Measurements from ENCODE around the gene ZNF697. TPM values are rescaled to one million over a fixed set of nuclear protein-coding genes. Genes with fewer than 3 reads are reported as not detected.
A peak's percentile ranks its signal among the peaks of the same experiment; 100 is the strongest.
"Not testable (repeated sequence)": the region's sequence is repeated elsewhere in the genome, so short reads cannot be mapped to it uniquely, and the experiment has no call there.

ZNF697 gene
- 10.7 TPM for polyA plus RNA-seq (2013, experiment 1 of 2; ENCODE audit: insufficient read length)
- 10.2 TPM for polyA plus RNA-seq (2013, experiment 2 of 2; ENCODE audit: insufficient read length)

DNA sequence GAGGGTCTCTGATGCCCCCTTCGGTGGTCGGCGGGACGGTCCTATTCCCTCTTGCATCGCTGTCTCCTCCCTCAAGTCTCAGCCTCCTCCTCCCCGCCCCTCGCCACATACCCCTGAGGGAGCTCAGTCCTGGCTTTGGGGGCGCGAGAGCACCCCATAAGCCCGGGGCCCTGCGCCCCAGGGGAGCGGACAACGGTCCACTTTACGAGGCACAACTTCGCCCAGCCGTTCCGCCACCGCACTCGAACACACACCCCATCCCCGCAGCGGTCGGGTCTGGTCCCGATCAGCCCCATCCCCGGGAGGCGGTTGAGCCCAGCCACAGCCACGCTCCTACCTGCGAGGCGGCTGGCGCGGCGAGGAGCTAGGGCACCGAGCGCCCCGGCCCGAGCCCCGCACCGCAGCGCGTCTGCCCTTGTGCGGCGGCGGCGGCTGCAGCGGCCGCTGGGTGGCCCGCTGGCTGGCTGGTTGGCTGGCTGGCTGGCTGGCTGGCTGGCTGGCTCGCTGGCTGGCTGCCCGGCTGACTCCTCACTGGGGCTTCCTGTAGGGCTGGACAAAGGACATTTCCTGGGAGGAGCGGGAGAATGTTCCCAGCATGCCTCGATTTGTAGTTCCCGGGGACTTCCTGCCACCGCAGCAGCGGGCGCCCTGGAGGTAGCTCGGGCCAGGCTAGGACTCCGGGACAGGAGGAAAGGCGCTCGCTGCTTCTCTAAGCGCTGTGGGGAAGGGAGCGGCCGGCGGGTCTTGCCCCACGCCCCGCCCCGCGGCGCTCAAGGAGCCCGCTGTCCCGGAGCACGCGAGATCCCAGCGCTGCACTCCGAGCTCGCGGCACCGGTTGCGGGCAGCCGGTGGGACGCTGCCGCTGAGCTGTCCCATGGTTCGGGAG is at the start of gene ZNF697:
TSS of gene ZNF697 (minus strand) at position 533 of the 886 bp plus-strand sequence. CDS start 22,166 bp downstream, outside the sequence.
- DNase-seq = peak; percentile 98

DNA sequence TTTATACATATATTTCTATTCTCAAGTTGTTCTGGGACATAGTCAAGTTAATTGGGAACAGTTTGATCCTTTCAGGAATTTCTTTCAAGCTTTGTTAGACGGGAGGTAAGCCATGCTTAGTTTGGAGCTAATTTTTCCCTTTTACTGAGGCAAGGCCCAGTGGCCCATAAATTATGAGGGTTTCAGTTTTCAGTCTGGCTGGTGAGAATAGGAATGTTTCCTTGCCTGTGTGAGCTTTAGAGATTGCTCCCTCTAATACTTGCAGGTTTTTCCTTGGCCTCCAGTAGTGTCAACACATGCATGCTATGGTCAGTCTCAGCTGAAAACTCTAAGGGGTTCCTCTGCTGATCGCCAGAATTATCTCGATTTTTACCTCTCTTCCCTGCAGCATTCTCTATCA is 49.5 kb upstream of the ZNF697 start:
- DNase-seq = no peak

DNA sequence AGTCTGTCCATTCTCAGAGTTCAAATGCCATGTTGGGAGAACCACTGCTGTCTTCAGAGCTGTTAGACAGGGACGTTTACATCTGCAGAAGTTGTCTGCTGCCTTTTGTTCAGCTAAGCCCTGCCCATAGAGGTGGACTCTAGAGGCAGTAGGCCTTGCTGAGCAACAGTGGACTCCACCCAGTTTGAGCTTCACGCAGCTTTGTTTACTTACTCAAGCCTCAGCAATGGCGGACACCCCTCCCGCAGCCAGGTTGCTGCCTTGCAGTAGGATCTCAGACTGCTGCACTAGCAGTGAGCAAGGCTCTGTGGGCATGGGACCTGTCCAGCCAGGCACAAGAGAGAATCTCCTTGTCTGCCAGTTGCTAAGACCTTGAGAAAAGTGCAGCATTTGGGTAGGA is 48.8 kb upstream of the ZNF697 start:
- not testable (repeated sequence) for DNase-seq

DNA sequence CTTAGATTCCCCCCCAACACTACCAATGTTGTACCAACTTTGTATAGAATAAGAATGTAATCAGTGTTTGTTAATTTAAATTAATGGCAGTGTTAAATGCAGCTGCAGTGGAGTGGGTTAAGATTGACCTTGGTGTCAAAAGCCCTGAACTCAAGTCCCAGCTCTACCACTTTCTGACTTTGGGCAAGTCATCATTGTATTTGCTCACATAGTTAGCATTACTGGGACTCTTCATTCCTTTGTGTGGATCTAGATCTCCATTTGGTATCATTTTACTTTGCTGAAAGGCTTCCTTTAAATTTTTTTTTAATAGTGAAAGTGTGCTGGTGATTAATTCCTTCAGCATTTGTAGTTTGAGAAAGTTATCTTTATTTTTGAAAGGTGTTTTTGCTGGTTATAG is 41.4 kb upstream of the ZNF697 start:
- no peak for DNase-seq

DNA sequence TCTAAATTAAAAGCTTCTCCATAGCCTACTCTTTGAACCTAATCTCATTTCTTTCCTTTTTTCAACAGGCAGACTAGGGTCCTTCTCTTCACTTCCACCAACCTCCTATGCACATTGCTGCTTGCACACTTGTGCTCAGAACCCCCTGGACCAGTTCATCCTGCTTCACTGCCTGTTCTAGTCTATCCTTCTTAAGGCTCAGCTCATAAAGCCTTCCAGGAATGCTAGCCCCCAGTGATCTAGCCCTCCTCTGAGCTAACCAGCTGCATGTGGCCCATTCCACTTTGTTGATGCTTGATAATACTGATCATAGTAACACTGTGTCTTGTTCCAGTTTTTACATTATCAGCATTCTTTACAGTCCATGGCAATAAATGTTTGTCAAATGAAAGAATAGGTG is 40.7 kb upstream of the ZNF697 start:
- no peak for DNase-seq

DNA sequence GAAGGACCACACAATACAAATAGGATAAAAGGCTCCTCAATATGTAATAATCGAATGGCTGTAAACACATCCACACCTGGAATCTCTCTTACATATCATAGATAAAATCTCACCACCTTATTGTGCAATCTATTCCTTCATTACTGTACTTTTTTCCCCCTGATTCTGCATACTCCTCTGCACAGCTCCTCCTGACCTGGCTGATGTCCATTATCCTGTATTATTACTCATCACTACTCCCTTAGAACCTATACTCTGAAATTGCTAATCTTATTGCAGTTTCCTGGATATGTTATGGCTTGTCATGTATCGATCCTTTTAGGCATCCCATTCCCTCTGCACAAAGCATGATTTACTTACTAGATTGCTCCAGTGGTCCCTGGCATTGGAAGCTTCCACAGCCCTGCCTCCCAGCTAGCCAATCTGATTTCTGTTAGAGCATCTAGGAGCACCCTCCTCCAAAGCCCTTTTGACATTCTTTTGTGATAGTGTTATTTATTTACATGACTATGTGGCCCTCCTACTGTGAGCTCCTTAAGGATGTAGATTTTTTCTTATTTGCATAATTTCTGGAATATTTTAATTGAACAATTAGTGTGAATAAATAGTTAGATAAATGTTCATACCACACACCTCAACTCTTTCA is 39.5 kb upstream of the ZNF697 start:
- DNase-seq = peak; percentile 27

DNA sequence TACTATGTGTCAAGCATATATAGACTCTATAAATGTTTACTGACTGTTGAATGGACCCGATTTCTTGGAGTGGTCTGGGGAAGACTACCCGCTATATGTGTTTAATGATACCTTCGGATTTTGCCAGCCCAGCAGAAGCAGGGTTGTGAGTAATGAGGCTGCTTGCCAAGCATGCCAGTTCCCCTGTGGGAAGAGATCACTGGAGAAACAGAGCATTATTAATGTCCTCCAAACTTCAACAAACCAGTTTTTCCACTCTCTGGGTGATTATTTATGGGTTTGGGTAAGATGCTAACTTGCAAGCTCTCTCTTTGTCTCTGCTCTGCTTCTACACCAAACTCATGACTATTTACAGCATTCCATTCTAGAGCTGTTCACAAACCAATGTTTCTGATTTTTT is 38.6 kb upstream of the ZNF697 start:
- no peak for DNase-seq

DNA sequence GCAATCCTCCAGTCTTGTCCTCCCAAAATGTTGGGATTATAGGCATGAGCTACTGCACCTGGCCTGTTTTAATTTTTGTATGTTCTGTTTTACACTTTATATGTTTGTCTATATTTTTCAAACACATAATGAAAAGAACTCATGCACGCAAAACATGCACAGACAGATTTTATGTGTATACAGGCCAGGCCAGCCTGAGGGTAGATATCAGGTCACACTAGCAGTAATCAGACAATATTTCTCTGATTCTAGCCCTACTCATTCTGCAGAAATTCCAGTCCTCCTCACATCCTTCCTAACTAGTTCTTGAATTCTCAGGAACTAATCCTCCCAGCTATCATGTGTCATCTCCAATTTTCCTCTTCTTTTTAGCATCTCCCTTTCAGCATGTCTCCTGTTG is 35.8 kb upstream of the ZNF697 start:
- no peak for DNase-seq

DNA sequence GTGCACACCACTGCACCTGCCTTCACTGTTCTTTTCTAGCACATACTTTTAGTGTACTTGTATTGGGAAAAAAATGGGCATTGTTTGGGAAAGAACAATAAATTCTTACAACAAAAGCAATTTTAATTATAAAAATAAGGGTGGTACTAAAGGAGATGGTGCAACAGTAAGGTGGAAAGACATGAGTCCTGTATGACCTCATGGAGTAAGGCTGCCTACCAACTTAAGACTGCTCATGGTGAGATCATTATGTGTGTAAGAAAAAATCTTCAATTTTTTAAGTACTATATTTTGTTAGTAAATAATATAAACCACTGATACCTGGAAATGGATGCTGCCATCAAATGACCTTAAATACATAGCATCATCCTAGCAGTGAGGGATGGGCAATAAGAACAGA is 34.1 kb upstream of the ZNF697 start:
- DNase-seq = no peak

DNA sequence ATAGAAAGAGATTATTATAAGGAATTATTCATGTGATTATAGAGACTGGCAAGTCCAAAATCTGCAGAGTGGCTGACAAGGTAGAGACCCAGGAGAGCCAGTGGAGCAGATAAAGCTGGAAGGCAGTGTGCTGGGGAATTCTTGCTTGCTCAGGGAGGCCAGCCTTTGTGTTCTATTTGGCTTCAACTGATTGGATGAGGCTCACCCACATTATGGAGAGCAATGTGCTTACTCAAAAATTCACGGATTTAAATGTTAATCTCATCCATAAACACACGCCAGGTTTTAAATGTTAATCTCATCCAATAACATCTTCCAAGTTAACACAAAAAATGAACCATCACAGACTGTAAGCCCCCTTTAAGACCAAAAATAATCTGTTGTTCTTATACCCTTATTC is 33.5 kb upstream of the ZNF697 start:
- DNase-seq = no peak

DNA sequence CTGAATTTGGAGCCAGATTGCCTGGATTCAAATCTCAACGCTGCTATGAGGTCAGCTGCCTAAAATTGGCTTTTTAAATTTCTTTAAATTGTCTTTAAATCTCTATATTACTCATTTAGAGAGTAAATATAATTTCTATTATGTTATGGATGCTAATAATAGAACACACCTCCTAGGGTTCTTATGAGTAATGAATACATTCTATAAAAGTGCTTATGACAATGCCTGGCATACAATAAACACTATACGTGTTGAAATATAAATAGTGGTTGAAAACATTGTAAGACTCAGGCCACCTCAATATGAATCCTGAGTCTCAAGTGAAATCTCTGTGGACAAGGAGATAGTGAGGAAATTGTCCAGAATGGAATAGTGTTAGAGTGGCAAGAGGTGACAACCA is 32.7 kb upstream of the ZNF697 start:
- no peak for DNase-seq

DNA sequence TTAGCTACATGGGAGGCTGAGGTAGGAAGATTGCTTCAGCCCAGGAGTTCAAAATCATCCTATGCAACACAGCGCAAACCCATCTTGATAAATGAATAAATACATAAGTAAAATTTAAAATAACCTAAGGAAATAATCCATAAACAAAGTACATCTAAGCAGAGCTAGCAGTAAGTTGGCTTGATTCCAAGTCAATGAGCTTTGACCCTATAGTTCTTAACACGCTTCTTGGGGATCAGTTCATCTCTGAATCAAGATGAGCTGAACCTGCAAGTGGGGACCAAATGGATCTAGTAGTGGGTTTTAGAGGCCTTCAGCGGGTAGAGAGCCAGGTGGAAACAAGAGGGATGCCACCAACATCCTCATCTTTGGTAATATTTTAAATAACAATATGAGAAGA is 32.1 kb upstream of the ZNF697 start:
- no peak for DNase-seq

DNA sequence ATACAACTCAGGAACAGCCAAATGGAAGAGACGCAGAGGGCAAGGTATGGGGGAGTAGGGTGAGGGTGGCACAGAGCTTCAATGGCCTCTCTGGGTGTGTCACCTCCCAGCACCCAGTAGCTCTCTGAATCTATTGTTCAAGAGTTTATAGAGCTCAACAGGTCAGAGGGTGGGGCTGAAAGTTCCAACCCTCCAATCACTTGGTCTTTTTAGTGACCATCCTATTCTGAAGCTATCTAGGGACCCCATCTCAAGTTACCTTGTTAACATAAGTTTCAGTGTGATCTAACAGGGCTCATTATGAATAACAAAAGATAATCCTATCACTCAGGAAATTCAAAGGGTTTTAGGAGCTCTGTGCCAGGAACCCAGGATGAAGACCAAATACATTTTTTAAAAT is 31.2 kb upstream of the ZNF697 start:
- no peak for DNase-seq

DNA sequence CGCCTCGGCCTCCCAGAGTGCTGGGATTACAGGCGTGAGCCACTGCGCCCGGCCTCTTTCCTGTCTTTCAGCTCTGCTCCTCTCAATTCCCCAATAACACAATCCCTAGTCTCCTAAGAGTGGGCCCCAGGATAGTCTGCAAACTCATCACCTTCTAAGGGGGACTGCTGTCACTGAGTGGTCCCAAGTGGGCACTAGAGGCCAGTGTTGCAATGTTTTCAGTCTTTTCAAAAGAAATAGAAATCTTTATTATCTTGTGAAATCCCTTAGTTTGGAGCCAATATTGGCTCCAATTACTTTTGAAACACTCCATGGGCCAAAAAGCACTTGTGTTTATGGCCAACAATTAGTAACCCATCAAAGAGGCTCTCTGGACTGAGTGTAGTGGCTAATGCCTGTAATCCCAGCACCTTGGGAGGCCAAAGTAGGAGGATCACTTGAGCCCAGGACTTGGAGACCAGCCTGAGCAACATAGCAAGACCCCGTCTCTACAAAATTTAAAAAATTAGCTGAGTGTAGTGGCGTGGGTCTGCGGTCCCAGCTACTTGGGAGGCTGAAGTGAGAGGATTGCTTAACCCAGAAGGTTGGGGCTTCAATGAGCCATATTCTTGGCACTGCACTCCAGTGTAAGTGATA is 28.6 kb upstream of the ZNF697 start:
- no peak for DNase-seq

DNA sequence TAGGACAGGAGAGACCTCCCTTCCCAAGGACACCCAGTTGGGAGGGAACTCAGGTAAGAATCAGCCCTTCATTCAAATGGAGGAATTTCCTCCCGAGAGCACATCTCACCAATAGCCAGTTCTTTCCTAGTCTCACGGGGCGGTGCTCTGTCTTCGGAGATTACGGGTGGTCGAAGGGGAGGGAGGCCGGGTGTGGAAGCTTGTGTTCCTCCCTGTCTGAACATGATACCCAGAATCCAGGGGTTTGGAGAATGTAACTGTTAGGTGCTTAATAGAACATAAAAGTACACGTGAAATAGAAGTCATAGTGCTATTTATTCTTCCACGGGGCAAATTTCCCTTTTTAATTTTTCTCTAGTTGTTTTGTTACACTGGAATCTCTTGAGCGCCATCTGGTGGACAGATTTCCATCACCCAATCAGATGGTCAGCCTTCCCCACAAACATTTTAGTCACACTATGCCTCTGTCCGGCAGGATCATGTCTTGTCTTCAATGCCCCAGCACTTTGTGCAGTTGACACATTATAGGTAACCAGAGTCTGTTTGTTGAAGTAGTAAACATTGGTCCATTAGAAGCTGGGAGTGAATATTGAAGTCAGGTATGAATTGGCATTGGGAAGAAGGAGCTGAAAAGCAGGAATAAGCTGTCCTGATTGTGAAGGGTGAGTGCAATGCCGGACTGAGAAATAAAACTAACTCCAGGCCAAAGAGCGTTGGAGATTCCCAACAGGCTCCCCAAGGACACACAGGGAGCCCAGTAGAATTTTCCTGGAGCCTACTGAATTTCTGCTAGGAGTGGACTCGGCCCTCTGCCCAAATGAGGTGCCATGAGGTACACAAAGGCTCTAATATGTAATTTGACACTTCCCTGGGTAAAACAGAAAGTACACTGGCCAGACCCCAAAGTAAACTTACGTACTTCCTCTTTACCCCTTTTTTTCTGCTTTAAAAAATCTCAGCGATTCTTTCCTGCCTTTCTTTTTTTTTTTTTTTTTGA is 27.6 kb upstream of the ZNF697 start:
- DNase-seq = peak; percentile 77

DNA sequence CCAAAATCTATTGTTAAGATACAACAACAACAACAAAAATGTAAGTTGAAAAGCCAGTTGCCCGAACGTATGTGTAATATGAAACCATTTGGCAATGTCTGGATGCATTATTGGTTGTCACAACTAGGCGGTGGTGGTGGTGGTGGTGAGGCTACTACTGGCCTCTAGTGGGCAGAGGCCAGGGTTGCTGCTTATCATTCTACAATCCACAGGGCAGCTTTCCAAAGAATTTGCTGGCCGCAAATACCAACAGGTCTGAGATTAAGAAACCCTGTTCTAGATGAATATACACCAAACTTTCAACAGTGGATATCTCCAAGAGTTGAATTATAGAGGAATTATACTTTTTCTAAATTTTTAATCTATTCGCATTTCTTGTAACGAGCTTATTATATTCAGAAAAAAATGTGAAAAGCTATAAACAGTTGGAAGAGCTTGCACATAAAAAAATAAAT is 26.8 kb upstream of the ZNF697 start:
- DNase-seq = peak; percentile 92

DNA sequence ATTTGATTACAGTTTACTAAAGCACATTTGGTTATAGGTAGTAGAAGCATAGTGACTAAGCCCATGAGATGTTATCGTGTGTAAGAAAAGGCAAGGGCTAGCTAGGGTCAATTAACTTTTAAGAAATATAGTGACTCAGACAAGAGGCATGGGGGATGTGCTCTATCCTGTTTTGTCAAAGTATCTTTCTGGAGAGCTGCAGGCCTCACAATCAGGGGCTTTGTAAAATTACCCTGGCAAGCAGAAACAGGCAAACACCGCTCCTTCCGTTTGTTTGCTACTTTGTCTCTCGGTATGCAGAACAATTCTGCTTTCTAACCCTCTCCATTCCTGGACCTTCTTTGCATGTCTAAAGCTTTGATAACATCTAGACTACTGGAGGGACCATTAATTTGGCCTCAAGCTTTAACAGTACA is 26.1 kb upstream of the ZNF697 start:
- peak; percentile 60 for DNase-seq

DNA sequence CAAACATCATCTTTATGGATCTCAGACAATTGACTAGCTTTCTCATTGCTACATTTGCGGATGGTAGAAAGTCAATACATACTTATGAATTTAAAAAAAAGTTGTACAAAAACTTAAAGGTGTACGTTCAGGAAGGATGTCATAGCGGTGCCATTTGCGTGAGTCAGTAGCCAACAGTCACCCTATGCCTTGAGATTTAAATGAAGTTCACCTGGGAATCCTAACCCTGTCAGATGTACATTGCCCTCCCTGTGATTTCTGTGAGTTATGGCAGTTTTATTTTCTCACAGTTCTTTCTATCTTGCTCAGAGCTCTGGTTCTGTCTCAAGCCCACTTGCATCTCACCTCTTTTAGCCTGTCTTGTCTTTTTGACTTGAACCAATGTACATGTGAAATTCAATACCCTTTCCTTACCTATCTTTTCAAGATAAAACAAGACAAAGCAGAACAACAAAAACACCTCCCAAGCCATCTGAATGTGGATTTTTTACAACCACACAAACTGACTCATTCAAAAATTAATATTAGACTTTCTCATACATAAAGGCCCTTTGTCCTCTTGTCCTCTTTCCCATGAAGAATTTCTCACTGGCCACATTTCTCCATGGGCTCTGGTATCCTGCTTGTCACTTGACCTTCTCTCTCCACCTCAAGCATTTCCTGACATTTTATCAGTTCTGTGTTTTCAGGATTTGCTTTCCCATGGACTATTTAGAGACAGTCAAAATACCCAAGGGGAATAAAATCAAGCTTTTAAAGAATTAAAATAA is 25.3 kb upstream of the ZNF697 start:
- DNase-seq = no peak

DNA sequence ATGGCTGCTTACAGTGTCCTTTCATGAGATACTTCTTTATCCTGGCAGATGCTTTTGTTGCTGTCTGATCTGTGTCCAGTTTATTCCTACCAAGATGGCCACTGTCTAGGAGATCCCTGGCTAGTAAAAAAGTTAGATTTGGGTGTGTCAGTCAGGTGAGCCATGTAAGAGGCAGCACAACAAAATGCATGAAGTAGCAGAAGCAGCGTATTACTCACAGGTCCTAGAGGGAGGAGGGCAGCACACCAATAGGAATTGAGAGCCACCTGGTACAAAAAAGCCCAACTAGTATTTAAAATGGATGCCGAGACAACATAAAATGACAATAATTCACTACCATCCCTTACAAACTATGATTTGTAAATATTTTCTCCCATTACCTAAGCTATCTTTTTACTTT is 22.8 kb upstream of the ZNF697 start:
- no peak for DNase-seq

DNA sequence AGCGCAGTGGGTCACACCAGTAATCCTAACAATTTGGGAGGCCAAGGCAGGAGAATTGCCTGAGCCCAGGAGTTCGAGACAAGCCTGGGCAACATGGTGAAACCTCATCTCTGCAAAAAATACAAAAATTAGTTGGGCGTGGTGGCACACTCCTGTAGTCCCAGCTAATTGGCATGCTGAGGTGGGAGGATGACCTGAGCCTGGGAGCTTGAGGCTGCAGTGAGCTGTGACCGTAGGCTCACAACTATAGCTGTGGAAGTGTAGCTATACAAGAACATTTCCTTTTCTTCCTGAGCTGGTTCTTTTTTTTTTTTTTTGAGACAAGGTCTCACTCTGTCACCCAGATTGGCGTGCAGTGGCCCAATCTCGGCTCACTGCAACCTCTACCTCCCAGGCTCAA is 19.1 kb upstream of the ZNF697 start:
- DNase-seq = no peak

DNA sequence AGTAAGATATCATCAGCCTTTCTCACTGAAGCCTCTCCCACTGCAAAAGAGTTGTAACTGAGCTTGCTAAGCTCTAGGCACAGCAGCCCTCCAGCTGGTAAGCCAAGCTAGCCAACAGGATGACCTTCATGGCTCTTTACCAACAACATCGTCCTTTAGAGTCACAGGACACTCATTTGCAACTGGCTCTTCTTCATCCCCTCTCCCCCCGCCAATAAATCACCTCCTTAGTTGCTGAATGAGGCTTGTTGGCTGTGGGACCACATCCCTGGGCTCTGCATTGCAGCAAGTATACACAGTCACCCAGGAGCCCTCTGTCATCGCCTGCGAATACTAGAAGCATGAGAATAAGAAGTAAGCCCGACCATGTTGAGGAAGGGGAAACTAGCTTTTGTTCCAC is 16.0 kb upstream of the ZNF697 start:
- DNase-seq = no peak

Data from fibroblast of skin of abdomen (primary cell).